Anterior cingulate cortex (tissue), 58 donors: Measurements from ENCODE around the gene SNPH.
"Not testable (repeated sequence)": the region's sequence is repeated elsewhere in the genome, so short reads cannot be mapped to it uniquely, and the experiment has no call there.

Experiments used
- DNase-seq, 58 donors: peaks; one replicate each; lab custom pipeline; 2025; lab: John Stamatoyannopoulos, UW

The SNPH gene, protein sequence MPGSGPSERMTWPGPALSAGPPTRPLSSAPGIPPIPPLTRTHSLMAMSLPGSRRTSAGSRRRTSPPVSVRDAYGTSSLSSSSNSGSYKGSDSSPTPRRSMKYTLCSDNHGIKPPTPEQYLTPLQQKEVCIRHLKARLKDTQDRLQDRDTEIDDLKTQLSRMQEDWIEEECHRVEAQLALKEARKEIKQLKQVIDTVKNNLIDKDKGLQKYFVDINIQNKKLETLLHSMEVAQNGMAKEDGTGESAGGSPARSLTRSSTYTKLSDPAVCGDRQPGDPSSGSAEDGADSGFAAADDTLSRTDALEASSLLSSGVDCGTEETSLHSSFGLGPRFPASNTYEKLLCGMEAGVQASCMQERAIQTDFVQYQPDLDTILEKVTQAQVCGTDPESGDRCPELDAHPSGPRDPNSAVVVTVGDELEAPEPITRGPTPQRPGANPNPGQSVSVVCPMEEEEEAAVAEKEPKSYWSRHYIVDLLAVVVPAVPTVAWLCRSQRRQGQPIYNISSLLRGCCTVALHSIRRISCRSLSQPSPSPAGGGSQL

GRCh38 chr20:1266167-1266973 lies at the start of gene SNPH:
SNPH (plus strand) TSS chr20:1266294; CDS start chr20:1296240, 29,946 bp downstream.
- peak in 53 of 58 donors; percentile 28 to 88 (median 63) for DNase-seq

GRCh38 chr20:1216527-1217427 lies 49.3 kb upstream of the SNPH start:
- not testable (repeated sequence) for DNase-seq

DNA sequence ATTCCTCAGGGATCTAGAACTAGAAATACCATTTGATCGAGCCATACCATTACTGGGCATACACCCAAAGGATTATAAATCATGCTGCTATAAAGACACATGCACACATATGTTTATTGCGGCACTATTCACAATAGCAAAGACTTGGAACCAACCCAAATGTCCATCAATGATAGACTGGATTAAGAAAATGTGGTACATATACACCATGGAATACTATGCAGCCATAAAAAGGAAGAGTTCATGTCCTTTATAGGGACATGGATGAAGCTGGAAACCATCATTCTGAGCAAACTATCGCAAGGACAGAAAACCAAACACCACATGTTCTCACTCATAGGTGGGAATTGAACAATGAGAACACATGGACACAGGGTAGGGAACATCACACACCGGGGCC lies 43.3 kb upstream of the SNPH start:
- DNase-seq, result not testable (repeated sequence)

GRCh38 chr20:1224205-1224890 lies 41.7 kb upstream of the SNPH start:
- no peak for DNase-seq

GRCh38 chr20:1225263-1225782 lies 40.8 kb upstream of the SNPH start:
- DNase-seq, result peak in 1 of 58 donors; percentile 50

- peak in 54 of 58 donors; percentile 7 to 93 (median 72) for DNase-seq
Measured at GRCh38 chr20:1225783-1226654, 40.1 kb upstream of the SNPH start, which contains the start of gene RAD21L1. RAD21L1 (plus strand) TSS chr20:1226044; CDS start chr20:1228454, 2,410 bp downstream.

DNA sequence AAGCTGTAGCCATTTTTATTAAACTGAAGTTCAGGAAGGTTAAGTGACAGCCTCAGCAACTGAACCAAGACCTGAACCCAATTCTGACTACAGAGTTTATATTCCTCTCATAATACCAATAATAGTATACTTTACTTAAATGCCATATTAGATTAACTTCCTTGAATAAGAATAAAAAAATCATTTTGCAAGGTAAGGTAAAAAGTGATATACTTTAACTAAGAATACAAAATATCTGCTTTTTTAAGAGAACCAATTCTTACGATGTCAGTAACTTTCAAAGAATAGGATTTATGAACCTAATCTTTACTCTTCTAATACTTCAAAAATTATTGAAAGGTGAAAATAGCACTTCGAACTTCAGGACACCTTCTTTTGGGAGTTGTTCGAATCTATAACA lies 36.6 kb upstream of the SNPH start:
- no peak for DNase-seq

DNA sequence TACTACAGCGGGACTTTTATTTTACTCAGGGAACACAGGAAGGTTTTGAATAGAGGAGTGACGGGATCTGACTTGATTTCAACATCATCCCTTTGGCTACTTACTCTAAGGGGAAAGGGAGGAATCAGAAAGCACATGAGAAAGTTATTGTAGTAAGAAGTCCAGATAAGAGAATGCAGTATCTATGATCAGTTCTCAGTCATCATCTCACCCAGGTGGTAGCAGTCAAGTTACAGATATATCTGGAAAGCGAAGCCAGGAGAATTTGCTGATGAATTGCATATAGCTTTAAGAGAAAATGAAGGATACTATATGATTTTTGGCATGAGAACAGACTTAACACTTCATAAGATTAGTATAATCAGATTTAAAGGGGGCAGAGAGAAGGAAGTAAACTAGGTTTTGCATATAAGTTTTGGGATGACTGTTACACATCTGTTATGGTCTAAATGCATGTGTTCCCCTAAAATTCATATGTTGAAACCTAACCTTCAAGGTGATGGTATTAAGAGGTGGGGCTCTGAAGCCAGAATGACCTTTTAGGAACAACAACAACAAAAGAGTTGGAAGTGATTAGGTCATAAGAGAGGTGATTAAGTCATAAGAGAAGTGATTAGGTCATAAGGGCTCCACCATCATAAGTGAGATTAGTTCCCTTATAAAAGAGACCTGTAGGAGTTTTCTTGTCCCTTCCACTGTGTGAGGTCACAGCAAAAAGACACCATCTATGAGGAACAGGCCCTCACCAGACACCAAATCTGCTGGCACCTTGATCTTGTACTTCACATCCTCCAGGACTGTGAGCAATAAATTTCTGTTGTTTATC lies 33.6 kb upstream of the SNPH start:
- no peak for DNase-seq

DNA sequence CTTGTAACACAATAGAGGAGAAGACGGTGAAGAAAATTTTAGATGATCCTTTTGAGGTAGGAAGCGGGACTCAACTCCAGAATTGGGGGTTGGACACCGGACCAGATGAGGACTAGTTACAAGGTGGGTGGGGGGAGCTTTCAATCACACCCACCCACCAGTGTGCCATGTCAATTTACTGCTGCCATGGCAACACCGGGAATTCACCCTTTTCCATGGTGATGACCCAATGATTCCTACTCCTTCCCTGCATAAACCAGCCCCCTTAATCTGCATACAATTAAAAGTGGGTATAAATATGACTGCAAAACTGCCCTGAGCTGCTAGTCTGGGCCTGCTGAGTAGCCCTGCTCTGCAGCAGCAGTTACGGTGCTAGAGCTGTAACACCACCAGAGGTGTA lies 25.5 kb upstream of the SNPH start:
- DNase-seq, result no peak

- no peak for DNase-seq
Measured at GRCh38 chr20:1241456-1241855, 24.6 kb upstream of the SNPH start.

DNA sequence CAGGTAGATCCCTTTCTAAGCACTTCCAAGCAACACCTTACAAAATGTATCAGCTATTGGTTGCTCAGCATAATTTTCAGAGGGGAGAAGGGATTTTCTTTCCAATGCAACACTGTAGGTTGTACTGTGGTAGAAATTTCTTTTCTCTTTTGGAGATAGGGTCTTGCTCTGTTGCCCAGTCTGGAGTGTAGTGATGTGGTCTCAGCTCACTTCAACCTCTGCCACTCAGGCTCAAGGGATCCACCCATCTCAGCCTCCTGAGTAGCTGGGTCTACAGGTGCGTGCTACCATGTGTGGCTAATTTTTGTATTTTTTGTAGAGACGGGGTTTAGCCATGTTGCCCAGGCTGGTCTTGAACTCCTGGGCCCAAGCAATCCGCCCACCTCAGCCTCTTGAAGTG lies 24.0 kb upstream of the SNPH start:
- DNase-seq, result no peak

- no peak for DNase-seq
Measured at GRCh38 chr20:1242530-1242929, 23.6 kb upstream of the SNPH start.

- DNase-seq, result no peak
Measured at GRCh38 chr20:1245578-1245977, 20.5 kb upstream of the SNPH start.

- DNase-seq, result no peak
Measured at GRCh38 chr20:1247689-1248088, 18.4 kb upstream of the SNPH start.

- DNase-seq, result not testable (repeated sequence)
Measured at GRCh38 chr20:1250282-1250681, 15.8 kb upstream of the SNPH start.

DNA sequence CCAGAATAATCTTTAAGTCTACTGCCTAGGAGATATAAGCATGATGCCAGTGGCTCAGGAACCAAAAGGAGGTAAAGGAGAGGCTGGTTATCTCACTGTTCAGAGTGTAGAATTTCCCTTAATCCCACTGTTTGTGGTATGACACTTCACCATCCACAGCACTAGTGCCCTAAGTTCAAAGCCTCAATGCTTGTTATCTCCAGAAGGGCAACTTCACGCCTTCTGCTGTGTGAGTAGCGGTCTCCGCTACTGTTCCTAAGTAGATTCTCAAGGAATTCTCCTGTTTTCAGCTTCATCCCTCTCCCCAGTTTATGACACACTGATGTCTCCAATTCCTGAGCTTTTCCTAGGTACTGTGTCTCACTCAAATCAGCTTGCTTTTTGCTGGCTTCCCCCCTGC lies 13.7 kb upstream of the SNPH start:
- DNase-seq, result no peak

- DNase-seq, result no peak
Measured at GRCh38 chr20:1254254-1254653, 11.8 kb upstream of the SNPH start.
